HepG2 (cell line): ENCODE results near the gene SAAL1. TPM values are rescaled to one million over a fixed set of nuclear protein-coding genes. Genes with fewer than 3 reads are reported as not detected.

Source experiments
- BCL6 ChIP-seq: IDR thresholded peaks from 2 replicates; pipeline ENCODE4 v1.6.1; 2016; ENCODE audit warnings: missing genetic modification reagents, missing compliant biosample characterization
- CSRNP1 ChIP-seq: sonication (generic); formaldehyde crosslinking; IDR thresholded peaks from 2 replicates; pipeline ENCODE4 v1.8.1; 2023; ENCODE audit warnings: mild to moderate bottlenecking, missing genetic modification reagents
- DRAP1 ChIP-seq: IDR thresholded peaks from 2 replicates; pipeline ENCODE4 v1.6.1; 2016; ENCODE audit warnings: missing genetic modification reagents, missing compliant biosample characterization
- HNRNPLL ChIP-seq: fragments of 200-400 bp; formaldehyde crosslinking; IDR thresholded peaks from 2 replicates; pipeline ENCODE4 v1.6.1; 2017; ENCODE audit warnings: mild to moderate bottlenecking, low read depth, low read length; ENCODE audit not compliant: poor library complexity, severe bottlenecking
- ISX ChIP-seq: sonication (generic); formaldehyde crosslinking; conservative IDR thresholded peaks from 2 replicates; pipeline ENCODE4 v1.5.0; 2020; ENCODE audit warnings: missing genetic modification reagents
- JUND ChIP-seq: sonication (generic); formaldehyde crosslinking; IDR thresholded peaks from 2 replicates; pipeline ENCODE4 v1.8.0; 2022; ENCODE audit warnings: mild to moderate bottlenecking, missing genetic modification reagents
- MAX ChIP-seq: IDR thresholded peaks from 2 replicates; pipeline ENCODE4 v1.6.1; 2012; ENCODE audit warnings: inconsistent platforms
- MYNN ChIP-seq: sonication (generic); formaldehyde crosslinking; IDR thresholded peaks from 2 replicates; pipeline ENCODE4 v1.4.0; 2020; ENCODE audit warnings: mild to moderate bottlenecking, low read depth, missing genetic modification reagents
- NFE2L1 ChIP-seq: sonication (generic); formaldehyde crosslinking; IDR thresholded peaks from 2 replicates; pipeline ENCODE4 v1.4.0; 2020; ENCODE audit warnings: missing genetic modification reagents, mild to moderate bottlenecking, borderline replicate concordance
- RFXAP ChIP-seq: sonication (generic); formaldehyde crosslinking; IDR thresholded peaks from 2 replicates; pipeline ENCODE4 v1.4.0; 2020; ENCODE audit warnings: missing genetic modification reagents, borderline replicate concordance
- SKI ChIP-seq: fragments of 450-650 bp; IDR thresholded peaks from one replicate; pipeline ENCODE4 v1.6.1; 2018; ENCODE audit warnings: mild to moderate bottlenecking; ENCODE audit not compliant: partially characterized antibody
- SRSF4 ChIP-seq: fragments of 200-400 bp; formaldehyde crosslinking; IDR thresholded peaks from one replicate; pipeline ENCODE4 v1.6.1; 2018; ENCODE audit warnings: mild to moderate bottlenecking, low read depth, low read length, moderate library complexity; ENCODE audit not compliant: poor library complexity, severe bottlenecking
- TAF1 ChIP-seq: sonication (generic); formaldehyde crosslinking; IDR thresholded peaks from 2 replicates; pipeline ENCODE4 v1.4.0; 2020; ENCODE audit warnings: missing genetic modification reagents
- TBL1XR1 ChIP-seq: fragments of 150-350 bp; IDR thresholded peaks from 2 replicates; pipeline ENCODE4 v1.6.1; 2014; ENCODE audit warnings: borderline replicate concordance, low read length; ENCODE audit not compliant: partially characterized antibody
- UBTF ChIP-seq: sonication (generic); formaldehyde crosslinking; IDR thresholded peaks from 2 replicates; pipeline ENCODE4 v1.4.0; 2020; ENCODE audit warnings: mild to moderate bottlenecking, missing genetic modification reagents
- ZBTB43 ChIP-seq: sonication (generic); formaldehyde crosslinking; conservative IDR thresholded peaks from 2 replicates; pipeline ENCODE4 v1.4.0; 2020; ENCODE audit warnings: missing genetic modification reagents
- ZIK1 ChIP-seq: sonication (generic); formaldehyde crosslinking; IDR thresholded peaks from 2 replicates; pipeline ENCODE4 v1.5.0; 2020; ENCODE audit warnings: mild to moderate bottlenecking, low read depth, missing genetic modification reagents, borderline replicate concordance
- ZNF143 ChIP-seq: sonication (generic); formaldehyde crosslinking; IDR thresholded peaks from 2 replicates; pipeline ENCODE4 v1.4.0; 2020; ENCODE audit warnings: missing genetic modification reagents
- ZNF253 ChIP-seq: sonication (generic); formaldehyde crosslinking; IDR thresholded peaks from 2 replicates; pipeline ENCODE4 v1.8.0; 2022; ENCODE audit warnings: mild to moderate bottlenecking, missing genetic modification reagents, borderline replicate concordance
- ZNF274 ChIP-seq: sonication (generic); formaldehyde crosslinking; IDR thresholded peaks from 2 replicates; pipeline ENCODE4 v1.5.1; 2020; ENCODE audit warnings: mild to moderate bottlenecking, missing genetic modification reagents
- ZNF30 ChIP-seq: sonication (generic); formaldehyde crosslinking; IDR thresholded peaks from 2 replicates; pipeline ENCODE4 v1.5.0; 2020; ENCODE audit warnings: mild to moderate bottlenecking, missing genetic modification reagents
- ZNF576 ChIP-seq: sonication (generic); formaldehyde crosslinking; IDR thresholded peaks from 2 replicates; pipeline ENCODE4 v1.4.0; 2020; ENCODE audit warnings: mild to moderate bottlenecking, missing genetic modification reagents
- ZNF629 ChIP-seq: sonication (generic); formaldehyde crosslinking; conservative IDR thresholded peaks from 2 replicates; pipeline ENCODE4 v1.5.0; 2020; ENCODE audit warnings: missing genetic modification reagents
- ZNF678 ChIP-seq: sonication (generic); formaldehyde crosslinking; IDR thresholded peaks from 2 replicates; pipeline ENCODE4 v1.4.0; 2020; ENCODE audit warnings: mild to moderate bottlenecking, missing genetic modification reagents
- polyA plus RNA-seq, 8 experiments: library from polyadenylated mRNA; depleted of rRNA in 3 of 8; stranded (reverse) in 7 of 8; unstranded in 1 of 8; fragments of >200 nt; fragmentation: Illumina TruSeq in 4 of 8; extraction: Trizol in 4 of 8; gene quantifications; 2 replicates each; pipeline versions ENCODE4 v1.2.1 to v1.2.3, GENCODE V29; 2011 to 2016; ENCODE audit warnings: low read depth in 4 of 8, missing spikeins in 1 of 8, mixed read lengths in 1 of 8; ENCODE audit not compliant: insufficient read depth in 1 of 8
- total RNA-seq, 5 experiments: library from RNA; depleted of rRNA; stranded (reverse); fragments of >200 nt; fragmentation: Illumina TruSeq; extraction: Trizol; gene quantifications; 2 replicates each; pipeline ENCODE4 v1.2.3, GENCODE V29; 2016; ENCODE audit warnings: low read depth in 1 of 5

The SAAL1 gene
- total and polyA plus RNA-seq, 2 of the 13 experiments (the other 11 are each of a cell fraction or from before 2014, with no cell fraction given), result 16.5 to 46.0 TPM

- TF ChIP-seq ZBTB43 (CRISPR knock-in tag) (0 out of 2 replicates have a peak, but pooled peaks have one; percentile 0), DRAP1 (0 out of 2 replicates have a peak, but pooled peaks have one; percentile 11), ISX (CRISPR knock-in tag) (no peak), ZNF253 (no peak), HNRNPLL (peak; percentile 86), JUND (no peak), BCL6 (CRISPR knock-in tag) (peak; percentile 23; the same call in 1 of the 2 replicates), ZIK1 (CRISPR knock-in tag) (peak; percentile 75; the same call in 1 of the 2 replicates), MAX (peak; percentile 83), SRSF4 (no peak), RFXAP (CRISPR knock-in tag) (0 out of 2 replicates have a peak, but pooled peaks have one; percentile 48), SKI (peak; percentile 59), UBTF (CRISPR knock-in tag) (peak; percentile 83), ZNF30 (CRISPR knock-in tag) (no peak), NFE2L1 (CRISPR knock-in tag) (no peak), ZNF576 (CRISPR knock-in tag) (no peak), ZNF678 (CRISPR knock-in tag) (peak; percentile 76; the same call in 1 of the 2 replicates), ZNF143 (no peak), TAF1 (CRISPR knock-in tag) (peak; percentile 86), CSRNP1 (CRISPR knock-in tag) (no peak; the same call in 1 of the 2 replicates), ZNF274 (CRISPR knock-in tag) (no peak), MYNN (CRISPR knock-in tag) (no peak), TBL1XR1 (no peak), ZNF629 (CRISPR knock-in tag) (no peak)
These were observed at the start of gene SAAL1 (continued) for GRCh38 chr11:18105802-18106574.
